GM10266 (cell line): ENCODE measurements around the gene RFT1.

ENCODE experiments used
- DNase-seq: peaks from one replicate; pipeline ENCODE4 v3.0.0; 2012; ENCODE audit errors: extremely low spot score
- CTCF ChIP-seq: IDR thresholded peaks from 2 replicates; pipeline ENCODE4 v1.5.1; 2012; ENCODE audit warnings: mild to moderate bottlenecking, low read depth; ENCODE audit not compliant: control insufficient read depth, insufficient read depth; ENCODE audit errors: missing control alignments

RFT1 gene

GRCh38 chr3:53082736-53083135 lies 47.5 kb downstream of the RFT1 start:
- no peak for DNase-seq
- TF ChIP-seq CTCF, result no peak

GRCh38 chr3:53081318-53081717 lies 48.9 kb downstream of the RFT1 start:
- no peak for TF ChIP-seq CTCF
- DNase-seq, result no peak

- DNase-seq, result no peak
- TF ChIP-seq CTCF, result no peak
These were observed 49.5 kb downstream of the RFT1 start for GRCh38 chr3:53080612-53081205.

- no peak for DNase-seq
- TF ChIP-seq CTCF, result no peak
These were observed 50.3 kb downstream of the RFT1 start for GRCh38 chr3:53079791-53080555.

- DNase-seq, result no peak
- no peak for TF ChIP-seq CTCF
These were observed 51.1 kb downstream of the RFT1 start for GRCh38 chr3:53079147-53079546.

GRCh38 chr3:53078656-53079055 lies 51.6 kb downstream of the RFT1 start:
- TF ChIP-seq CTCF, result no peak
- DNase-seq, result no peak
